HG03354 (cell line): ENCODE data around the gene MKNK2.

Source experiments
- ATAC-seq: cut with Tn5 transposase; IDR thresholded peaks from one replicate; pipeline ENCODE4 v1.9.1; 2021; ENCODE audit warnings: mild to moderate bottlenecking; ENCODE audit not compliant: unreplicated experiment, poor library complexity, severe bottlenecking

The MKNK2 gene

DNA sequence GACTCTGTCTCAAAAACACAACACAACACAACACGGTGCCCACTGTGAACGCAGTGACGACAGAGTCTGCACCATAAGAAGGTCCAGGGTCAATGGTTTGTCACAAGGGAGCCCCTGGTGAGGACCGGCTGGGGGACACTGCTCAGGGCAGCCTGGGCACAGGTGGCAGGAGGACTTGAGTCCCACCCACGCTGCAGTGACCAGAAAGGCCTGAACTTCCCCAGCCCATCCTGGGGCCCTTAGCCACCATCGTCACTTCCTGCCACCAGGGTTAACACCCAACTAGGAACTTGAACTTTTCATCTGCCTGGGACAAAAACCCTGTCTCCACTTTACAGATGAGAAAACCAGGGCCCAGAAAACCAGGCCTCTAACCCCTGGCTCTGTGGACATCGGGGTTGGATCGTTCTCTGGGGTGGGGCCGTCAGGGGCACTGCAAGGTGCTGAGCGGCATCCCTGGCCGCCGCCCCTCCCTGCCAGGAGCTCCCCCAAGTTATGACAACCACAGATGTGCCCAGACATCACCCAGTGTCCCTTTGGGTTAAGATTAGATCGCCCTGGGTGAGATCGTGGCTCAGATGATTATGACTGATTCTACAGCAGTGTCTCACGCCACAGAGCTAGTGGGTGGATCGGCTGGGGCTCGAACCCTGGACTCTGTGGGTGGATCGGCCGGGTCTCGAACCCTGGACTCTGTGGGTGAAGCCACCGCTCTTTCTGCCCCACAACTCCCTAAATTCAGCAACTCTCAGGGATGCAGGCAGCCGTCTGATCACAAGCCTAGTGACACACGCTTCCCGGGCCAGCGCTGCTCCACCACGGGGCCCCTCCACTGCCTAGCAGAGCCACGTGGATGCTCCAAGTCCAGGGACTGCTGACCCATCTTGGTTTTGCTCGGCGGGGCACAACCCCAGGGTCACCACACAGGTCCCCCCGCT lies 31.1 kb upstream of the MKNK2 start:
- ATAC-seq: no peak

DNA sequence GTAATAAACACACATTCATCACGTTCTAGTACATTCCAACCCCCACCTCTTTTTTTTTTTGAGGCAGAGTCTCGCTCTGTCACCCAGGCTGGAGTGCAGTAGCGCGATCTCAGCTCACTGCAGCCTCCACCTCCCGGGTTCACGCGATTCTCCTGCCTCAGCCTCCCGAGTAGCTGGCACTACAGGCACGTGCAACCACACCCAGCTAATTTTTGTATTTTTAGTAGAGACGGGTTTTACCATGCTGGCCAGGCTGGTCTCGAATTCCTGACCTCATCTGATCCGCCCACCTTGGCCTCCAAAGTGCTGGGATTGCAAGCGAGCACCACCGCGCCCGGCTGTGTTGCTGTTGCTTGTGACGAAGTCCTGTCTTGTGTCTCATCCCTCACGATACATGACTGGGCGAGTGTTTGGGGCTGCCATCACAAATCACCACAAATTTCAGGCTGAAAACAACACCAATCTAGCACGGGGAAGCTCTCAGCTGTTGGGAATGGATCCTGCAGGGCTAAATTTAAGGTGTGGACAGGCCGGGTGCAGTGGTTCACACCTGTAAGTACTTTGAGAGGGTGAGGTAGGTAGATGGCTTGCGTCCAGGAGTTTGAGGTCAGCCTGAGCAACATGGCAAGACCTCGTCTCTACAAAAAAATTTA lies 29.4 kb upstream of the MKNK2 start:
- no peak for ATAC-seq

DNA sequence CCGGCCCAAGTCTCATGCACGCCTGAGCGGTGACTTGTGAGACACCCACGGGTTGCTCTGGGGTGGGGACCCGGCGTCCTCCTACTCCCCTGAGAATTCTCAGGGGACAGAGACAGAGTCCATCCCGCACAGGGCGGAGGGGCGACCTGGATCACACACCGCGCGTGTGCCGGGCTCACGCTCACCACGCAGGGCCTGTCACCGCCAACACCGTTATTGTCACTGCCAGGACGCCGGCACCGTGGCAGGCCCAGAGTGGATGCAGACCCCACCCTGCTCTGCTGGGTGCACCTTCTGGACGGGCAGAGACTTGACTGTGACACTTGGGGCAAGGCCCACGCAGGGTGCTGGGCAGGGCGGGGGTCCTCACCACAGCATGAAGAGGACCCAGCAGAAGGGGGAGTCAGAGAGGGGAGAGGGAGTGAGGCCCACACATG lies 28.8 kb upstream of the MKNK2 start:
- ATAC-seq: no peak

DNA sequence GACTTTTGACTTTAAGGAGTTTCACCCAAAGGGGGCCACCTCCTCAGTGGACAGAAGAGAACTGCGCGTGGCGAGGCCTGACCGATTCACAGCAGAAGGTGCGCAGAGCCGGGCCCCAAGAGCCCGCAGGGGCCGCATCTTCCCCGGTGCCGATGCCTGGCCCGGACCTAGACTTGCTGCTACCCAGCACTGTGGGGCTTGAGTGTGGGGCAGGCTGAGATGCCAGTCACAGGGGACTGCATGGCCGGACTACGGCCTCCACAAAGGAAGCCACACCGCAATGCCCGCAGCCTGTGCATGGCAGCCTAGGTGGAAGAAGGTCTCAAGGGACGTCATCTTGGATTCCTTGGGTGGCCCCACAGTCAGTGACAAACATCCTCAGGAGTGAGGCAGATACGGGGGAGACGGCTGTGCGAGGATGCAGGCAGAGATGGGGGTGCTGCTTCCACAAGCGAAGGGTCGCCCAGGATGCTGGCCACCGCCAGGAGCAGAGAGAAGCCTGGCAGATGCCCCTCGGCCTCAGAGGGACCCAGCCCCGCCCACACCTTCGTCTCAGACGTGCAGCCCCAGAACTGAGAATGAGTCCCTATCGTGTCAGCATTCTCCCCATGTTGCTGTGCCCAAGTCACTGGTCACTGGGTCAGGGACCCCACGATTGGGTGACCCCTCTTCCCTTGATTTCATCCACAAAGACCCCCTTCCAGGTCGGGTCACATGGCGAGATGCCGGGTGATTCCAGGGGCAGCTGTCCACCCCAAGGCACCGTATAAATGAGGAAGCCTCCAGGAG lies 28.2 kb upstream of the MKNK2 start:
- no peak for ATAC-seq

DNA sequence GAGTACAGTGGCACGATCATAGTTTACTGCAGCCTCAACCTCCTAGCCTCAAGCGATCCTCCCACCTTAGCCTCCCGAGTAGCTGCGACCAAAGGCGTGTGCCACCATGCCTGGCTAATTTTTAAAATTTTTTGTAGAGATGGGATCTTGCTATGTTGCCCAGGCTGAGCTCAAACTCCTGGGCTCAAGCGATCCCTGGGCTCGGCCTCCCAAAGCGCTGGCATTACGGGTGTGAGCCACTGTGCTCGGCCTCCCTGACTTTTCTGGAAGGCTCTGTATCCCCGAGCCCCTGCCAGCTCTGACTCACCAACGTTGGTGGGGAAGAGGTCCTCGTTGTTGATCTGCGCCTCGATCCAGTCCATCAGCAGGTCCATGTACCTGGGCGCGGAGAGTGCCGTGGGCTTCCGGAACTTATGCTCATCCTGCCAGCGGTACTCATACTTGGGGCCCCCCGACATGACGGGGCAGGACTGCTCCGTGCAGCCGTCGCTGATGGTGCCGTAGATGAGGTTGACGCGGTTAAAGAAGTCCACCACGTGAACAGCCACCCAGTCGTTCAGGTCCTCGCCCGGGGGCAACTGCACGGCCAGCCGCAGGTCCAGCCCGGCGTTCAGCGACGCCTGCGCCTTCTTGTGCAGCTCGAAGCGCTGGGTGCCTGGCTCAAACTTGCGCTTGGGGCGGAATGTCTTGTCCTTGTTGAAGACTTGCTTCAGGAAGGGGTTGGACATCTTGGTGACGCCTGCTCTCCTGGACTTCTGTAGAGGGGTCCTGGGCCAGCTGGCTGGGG lies 27.0 kb upstream of the MKNK2 start:
- no peak for ATAC-seq

DNA sequence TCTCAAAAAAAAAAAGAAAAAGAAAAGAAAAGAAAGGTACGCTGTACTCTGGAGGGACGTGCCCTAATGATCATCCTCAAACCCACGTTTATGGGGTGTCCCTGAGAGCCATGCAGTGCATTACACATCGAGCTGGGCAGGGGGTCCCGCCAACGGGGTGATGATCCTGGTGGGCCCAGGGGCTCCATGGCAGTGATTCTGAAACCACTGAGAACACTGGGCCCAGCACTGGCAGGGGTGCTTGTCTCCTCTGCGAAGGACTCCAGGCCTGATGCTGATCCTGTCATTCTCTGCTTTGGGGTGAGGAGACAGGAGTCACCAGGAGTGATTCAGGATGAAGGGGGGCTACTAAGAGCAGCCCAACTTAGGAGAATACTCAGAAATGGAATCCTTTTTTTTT lies 26.4 kb upstream of the MKNK2 start:
- no peak for ATAC-seq

DNA sequence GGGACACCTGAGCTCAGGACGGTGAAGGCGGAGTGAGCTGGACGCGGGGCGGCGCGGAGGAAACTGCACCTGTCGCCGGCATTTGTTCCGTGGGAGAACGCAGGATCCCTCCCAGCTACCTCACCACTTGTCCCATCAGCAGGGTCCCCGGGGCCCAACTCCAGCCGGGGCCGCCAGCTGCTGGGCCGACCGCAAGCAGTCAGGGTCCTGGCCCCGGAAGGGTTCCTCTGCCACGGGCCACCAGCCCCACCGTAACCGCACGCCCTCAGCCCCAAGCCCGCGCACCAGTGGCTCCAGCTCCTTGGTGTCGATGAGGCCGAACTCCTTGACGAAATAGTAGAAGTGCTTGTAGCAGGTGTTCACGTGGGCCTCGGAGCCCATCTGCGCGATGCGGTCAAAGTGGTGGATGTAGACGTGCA lies 25.5 kb upstream of the MKNK2 start:
- ATAC-seq: no peak

DNA sequence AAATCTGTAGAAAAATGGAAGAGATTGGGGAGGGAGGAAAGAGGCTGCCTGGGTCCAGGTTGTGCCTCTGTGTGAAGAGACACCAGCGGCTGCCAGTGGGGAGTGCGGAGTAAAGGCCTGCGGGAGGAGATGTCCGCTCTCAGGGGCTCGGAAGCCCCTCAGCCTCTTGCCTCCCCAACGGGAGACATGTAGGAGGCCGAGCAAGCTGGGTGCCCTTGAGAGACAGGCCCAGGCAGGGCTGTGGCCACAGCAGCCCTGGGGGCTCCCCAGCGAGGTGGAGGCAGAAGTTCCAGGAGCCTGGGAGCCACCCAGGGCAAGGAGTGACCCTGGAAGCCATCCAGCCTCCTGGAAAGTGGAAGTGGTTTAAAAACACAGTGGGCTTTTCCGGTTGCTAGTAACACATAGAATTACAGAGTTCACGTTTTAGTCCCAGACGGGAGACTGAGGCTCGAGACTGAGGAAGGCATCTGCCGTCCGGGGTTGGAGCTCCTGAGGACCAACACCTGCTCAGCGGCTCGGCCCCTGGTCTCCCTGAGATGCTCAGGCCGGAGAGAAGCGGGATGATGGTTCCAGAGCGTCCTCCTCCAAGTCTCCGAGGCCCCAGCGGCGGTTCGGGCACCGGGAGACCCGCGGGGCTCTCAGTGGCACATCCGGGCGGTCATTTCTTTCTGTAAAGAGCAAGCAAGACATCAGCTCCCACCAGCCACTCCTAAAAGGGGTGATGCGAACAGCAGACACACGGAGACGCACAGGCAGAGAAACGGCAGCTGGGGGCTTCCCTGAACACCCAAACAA lies 21.9 kb upstream of the MKNK2 start:
- no peak for ATAC-seq

DNA sequence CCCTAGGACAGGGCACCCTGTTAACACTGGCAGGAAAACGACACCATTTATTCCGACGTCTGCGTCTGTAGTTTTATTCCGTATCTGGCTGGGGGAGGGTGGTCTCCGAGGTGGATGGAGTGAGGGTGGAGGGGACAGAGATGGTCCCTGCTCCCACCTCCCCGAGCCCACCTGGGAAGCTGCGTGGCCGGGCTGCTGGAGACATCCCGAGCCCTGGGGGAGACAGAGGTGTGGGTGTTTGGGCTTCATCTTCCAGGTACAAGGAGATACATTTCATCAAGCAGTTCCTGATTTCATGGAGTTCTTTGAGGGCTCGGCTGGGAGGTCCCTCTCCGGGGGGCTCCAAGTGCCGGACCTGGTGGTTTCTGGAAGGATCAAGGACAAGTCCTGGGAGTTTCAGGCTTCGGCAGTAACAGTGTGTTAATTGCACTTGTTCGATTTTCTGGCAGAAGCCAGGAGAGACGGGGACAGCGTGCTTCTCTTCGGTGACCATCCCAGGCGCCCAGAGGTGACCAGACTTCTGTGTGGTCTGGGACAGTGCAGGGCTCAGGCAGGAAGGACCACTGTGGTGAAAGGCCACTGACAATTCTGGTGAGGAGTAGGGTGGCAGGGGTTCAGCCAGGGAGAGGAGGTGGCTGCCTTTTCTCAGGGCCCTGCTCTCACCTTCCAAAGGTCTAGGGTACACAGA lies 20.1 kb upstream of the MKNK2 start:
- ATAC-seq: no peak

DNA sequence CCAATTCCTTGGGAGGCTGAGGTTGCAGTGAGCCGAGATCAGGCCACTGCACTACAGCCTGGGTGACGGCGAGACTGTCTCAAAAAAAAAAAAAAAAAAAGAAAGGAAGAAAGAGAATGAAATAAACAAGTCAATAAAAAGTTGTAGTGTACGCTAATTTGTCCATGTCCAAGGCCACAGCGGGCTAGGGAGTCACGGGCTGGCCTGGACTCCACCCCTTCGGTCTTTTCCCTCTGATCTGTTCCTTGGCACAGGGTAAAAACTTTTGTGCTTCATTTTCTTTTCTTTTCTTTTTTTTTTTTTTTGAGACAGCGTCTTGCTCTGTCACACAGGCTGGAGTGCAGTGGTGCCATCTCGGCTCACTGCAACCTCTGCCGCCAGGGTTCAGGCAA lies 19.4 kb upstream of the MKNK2 start:
- no peak for ATAC-seq

DNA sequence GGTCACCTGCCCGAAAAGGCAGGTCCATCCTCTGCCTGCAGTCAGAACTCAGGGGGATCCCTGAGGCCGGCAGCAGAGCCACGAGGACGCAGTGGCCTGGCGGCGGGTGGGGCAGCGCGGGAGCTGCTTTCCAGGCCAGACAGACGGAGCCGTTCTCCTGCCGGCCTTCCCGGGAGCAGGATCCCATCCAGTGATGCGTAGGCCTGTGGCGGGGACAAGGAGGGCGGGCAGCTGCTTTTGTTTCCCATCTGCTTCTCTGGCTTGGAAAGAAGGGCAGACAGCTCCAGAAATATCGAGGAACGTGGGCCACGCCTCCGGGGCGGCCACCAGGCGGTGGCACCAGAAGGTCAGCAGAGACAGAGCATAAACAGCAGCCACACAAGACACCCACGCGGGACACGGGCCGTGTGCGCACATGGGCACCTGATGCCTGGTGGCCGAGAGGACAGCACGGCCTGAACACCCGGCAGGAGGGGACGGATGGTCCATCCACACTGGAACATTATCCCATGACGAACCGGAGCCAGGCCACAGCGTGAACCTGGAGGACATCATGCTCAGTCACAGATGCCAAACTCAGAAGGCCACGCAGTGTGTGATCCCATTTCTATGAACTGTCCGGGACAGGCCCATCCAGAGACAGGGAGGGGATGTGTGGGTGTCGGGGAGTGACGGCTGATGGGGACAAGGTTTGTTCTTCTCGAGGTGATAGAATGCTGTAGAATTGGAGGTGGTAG lies 13.9 kb upstream of the MKNK2 start:
- no peak for ATAC-seq

DNA sequence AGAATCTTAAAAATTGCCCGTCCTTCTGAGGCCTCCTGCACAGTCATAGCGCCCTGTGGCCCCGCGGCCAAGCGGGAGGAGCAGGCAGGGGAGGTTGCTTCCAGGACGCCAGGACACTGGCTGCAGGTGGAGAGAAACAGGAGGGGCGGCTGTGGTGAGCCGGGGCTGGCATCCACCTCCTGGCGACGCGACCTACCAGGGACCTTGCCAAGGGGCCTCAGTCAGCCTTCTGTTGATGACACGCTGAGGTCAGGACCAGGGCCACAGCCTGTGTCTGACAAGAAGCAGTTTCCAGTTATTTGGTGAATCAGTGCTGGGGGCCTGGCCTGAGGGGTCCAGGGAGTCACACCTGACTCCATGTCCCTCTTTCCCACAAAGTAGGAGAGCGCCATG lies 13.3 kb upstream of the MKNK2 start:
- ATAC-seq: no peak

DNA sequence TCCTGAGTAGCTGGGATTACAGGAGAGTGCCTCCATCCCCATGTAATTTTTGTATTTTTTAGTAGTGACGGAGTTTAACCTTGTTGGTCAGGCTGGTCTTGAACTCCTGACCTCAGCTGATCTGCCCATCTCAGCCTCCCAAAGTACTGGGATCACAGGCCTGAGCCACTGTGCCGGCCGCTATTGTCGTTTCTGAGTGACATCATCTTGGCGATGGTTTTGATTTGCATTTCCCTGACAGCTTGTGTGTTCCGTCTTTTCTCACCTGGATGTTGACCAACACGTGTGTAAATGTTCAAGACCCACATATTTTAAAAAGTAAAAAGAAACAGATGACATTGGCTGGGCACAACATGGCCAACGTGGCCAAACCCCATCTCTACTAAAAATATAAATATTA lies 12.8 kb upstream of the MKNK2 start:
- ATAC-seq: no peak

DNA sequence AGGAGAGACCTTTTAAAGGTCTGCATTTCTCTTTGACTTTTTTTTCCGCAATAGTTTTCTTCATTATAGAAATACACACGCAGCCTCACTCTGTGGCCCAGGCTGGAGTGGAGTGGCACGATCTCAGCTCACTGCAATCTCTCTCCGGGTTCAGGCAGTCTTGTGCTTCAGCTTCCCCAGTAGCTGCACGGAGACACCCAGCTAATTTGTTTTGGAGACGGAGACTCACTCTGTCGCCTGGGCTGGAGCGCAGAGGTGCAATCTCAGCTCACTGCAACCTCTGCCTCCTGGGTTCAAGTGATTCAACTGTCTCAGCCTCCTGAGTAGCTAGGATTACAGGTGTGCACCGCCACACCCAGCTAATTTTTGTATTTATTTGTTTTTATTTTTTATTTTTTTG lies 11.7 kb upstream of the MKNK2 start:
- no peak for ATAC-seq

DNA sequence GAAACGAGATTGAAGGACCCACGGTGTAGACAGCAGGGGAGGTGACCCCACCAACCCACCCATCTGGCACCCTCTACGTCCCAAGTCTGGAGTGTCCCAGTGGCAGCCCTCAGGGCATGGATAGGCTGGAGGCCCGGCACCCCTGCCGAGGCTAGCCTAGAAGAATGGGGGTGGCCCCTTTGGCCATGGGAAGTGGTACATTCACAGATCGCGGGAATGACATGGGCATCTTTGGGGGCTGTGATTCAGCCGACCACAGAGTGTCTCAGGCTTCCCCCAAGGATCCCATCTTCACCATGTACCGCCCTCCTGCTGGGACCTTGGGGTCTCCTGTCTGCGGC lies 11.3 kb upstream of the MKNK2 start:
- ATAC-seq: no peak

DNA sequence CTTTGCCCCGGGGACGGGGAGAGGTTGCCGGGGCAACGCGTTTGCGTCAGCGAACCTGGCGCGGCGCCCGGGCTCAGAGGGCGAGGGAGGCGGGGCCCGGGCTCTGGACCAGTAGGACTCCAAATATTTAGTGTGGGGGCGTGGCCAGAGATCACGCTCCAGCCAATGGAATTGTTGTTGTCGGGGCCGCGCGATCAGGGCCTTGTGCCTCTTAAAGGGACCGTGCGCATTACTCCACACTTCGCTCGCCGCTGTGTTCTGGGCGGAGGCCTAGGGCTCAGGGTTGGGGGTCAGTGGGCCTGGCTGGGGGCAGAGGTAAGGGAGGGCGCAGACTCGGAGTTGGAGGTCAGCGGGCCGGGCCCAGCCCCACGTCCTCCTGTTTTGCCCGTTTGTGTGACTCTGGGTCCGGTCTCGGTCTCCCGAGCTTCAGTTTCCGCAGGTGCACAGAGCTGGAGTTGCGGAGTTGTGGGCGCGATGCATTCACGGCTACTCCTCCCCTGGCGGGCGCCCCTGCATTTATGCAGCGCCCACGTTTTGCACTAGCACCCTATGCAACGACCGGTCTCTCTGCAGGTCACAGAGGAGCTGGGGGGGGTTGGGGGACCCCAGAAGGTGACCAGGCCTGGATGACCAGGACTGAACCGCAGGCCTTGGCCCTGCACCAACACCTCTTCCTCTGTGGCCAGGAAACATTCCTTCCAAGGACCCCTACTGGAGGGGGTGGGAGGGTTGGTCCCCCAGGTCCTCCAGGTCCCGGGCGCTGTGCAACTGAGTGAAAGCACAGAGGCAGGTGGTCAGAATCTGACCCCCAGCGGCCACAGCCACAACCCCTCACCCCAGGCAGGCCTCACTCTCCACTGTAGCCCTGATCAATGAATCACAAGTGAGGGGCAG lies 10.7 kb upstream of the MKNK2 start:
- peak; percentile 80 for ATAC-seq
